Breast epithelium (tissue), 4 donors: Measurements from ENCODE around the gene GSDMA. TPM values are rescaled to one million over a fixed set of nuclear protein-coding genes. Genes with fewer than 3 reads are reported as not detected.

Experiments used
- DNase-seq, 2 donors: peaks; one replicate each; pipeline ENCODE4 v3.0.0-alpha.2; 2019; ENCODE audit warnings: low spot score in 2 of 2
- H3K27ac ChIP-seq, 2 donors: fragments of 200-600 bp; sonication (generic) in 1 of 2; one replicate each; pipeline ENCODE4 v1.5.1; 2016 to 2019; ENCODE audit warnings: mild to moderate bottlenecking in 1 of 2
- H3K27me3 ChIP-seq, 2 donors: fragments of 200-600 bp; sonication (generic) in 1 of 2; one replicate each; pipeline versions ENCODE4 v1.5.1 to v1.6.0; 2017 to 2019; ENCODE audit warnings: control low read depth in 1 of 2, mild to moderate bottlenecking in 1 of 2
- H3K36me3 ChIP-seq: fragments of 200-600 bp; one replicate; pipeline ENCODE4 v1.5.1; 2019
- H3K4me1 ChIP-seq, 2 donors: fragments of 200-600 bp; sonication (generic); one replicate each; pipeline ENCODE4 v1.5.1; 2016 to 2019; ENCODE audit warnings: control low read depth in 1 of 2
- H3K4me3 ChIP-seq, 3 donors: fragments of 200-600 bp; sonication (generic); 1 replicate in 2 of 3; 2 replicates in 1 of 3; pipeline ENCODE4 v1.5.1; 2016 to 2019; ENCODE audit warnings: mild to moderate bottlenecking in 3 of 3, moderate library complexity in 2 of 3
- H3K9me3 ChIP-seq, 2 donors: fragments of 200-600 bp; sonication (generic) in 1 of 2; one replicate each; pipeline ENCODE4 v1.5.1; 2016 to 2019; ENCODE audit warnings: control low read depth in 1 of 2
- CTCF ChIP-seq, 3 donors: fragments of 450-650 bp; IDR thresholded peaks; one replicate each; pipeline ENCODE4 v1.5.1; 2016 to 2017; ENCODE audit warnings: antibody characterized with exemption in 3 of 3, mild to moderate bottlenecking in 3 of 3, moderate library complexity in 3 of 3
- POLR2A ChIP-seq: fragments of 450-650 bp; IDR thresholded peaks from one replicate; pipeline ENCODE4 v1.6.1; 2016; ENCODE audit warnings: antibody characterized with exemption, mild to moderate bottlenecking, moderate library complexity
- POLR2AphosphoS5 ChIP-seq, 3 donors: sonication (generic); formaldehyde crosslinking; IDR thresholded peaks; one replicate each; pipeline ENCODE4 v1.6.1; 2017; ENCODE audit warnings: antibody characterized with exemption in 3 of 3
- intact Hi-C: fragments of 100-400 bp; cut with DNase I; formaldehyde crosslinking; loops from one replicate; pipeline ENCODE4 v1.15.1; 2023; ENCODE audit warnings: low total_unique reads
- total RNA-seq, 3 donors: library from RNA; depleted of rRNA; stranded (reverse); fragments of >200 nt; gene quantifications; one replicate each; pipeline ENCODE4 v1.1.0, GENCODE V29; 2016

Gene GSDMA
- 1 to 10 TPM in 1 of 3 donors, under 1 TPM in 1, not detected in 1; 0.44 to 3.4 TPM for total RNA-seq

- H3K4me1 ChIP-seq, result no peaks in the 10 kb centered on the region
- H3K4me3 ChIP-seq, result no peak within 1 kb of the TSS
- TF ChIP-seq CTCF (IDR thresholded peaks at IDR 0.05) (no peak), POLR2AphosphoS5 (IDR thresholded peaks at IDR 0.05) (no peak), POLR2A (no peak)
- no peaks in the 10 kb centered on the region for H3K27me3 ChIP-seq
- no peak within 1 kb of the TSS for H3K27ac ChIP-seq
- H3K36me3 ChIP-seq, result no peaks in the 10 kb centered on the region
- no peaks in the 10 kb centered on the region for H3K9me3 ChIP-seq
- DNase-seq, result no peak
- intact Hi-C loops, result no loop called here
Observed at GRCh38 chr17:39962642-39963220, at the start of gene GSDMA. TSS of gene GSDMA (plus strand) at chr17:39963004. CDS start at chr17:39965688, 2,684 bp downstream.

GRCh38 chr17:39913989-39914388, 48.8 kb upstream of the GSDMA start:
- Histone ChIP-seq H3K4me3 (no peak overlapping the region), H3K27ac (no peak overlapping the region), H3K36me3 (no peaks in the 10 kb centered on the region), H3K27me3 (no peaks in the 10 kb centered on the region), H3K9me3 (no peaks in the 10 kb centered on the region), H3K4me1 (no peaks in the 10 kb centered on the region)
- no peak for DNase-seq
- TF ChIP-seq CTCF (IDR thresholded peaks at IDR 0.05) (no peak), POLR2AphosphoS5 (IDR thresholded peaks at IDR 0.05) (no peak), POLR2A (no peak)
- intact Hi-C loops, result no loop called here

- H3K36me3 ChIP-seq, result no peaks in the 10 kb centered on the region
- no peak overlapping the region for H3K27ac ChIP-seq
- H3K4me3 ChIP-seq, result no peak overlapping the region
- intact Hi-C loops, result no loop called here
- no peak for DNase-seq
- no peaks in the 10 kb centered on the region for H3K4me1 ChIP-seq
- TF ChIP-seq CTCF (IDR thresholded peaks at IDR 0.05) (no peak), POLR2A (no peak)
- H3K9me3 ChIP-seq, result no peaks in the 10 kb centered on the region
- no peaks in the 10 kb centered on the region for H3K27me3 ChIP-seq
Observed at GRCh38 chr17:39915559-39915958, 47.2 kb upstream of the GSDMA start.

GRCh38 chr17:39916918-39917317, 45.9 kb upstream of the GSDMA start:
- no peaks in the 10 kb centered on the region for H3K36me3 ChIP-seq
- no peaks in the 10 kb centered on the region for H3K9me3 ChIP-seq
- H3K4me3 ChIP-seq, result no peak overlapping the region
- H3K4me1 ChIP-seq, result no peaks in the 10 kb centered on the region
- intact Hi-C loops, result no loop called here
- DNase-seq, result no peak
- TF ChIP-seq CTCF (IDR thresholded peaks at IDR 0.05), result no peak
- TF ChIP-seq POLR2AphosphoS5 (IDR thresholded peaks at IDR 0.05), result no peak
- TF ChIP-seq POLR2A, result no peak
- no peak overlapping the region for H3K27ac ChIP-seq
- no peaks in the 10 kb centered on the region for H3K27me3 ChIP-seq

- Histone ChIP-seq H3K27ac (no peak overlapping the region), H3K4me3 (no peak overlapping the region), H3K27me3 (no peaks in the 10 kb centered on the region), H3K4me1 (peaks cover 2 to 4% of the 10 kb centered on the region in 2 donors), H3K36me3 (no peaks in the 10 kb centered on the region), H3K9me3 (no peaks in the 10 kb centered on the region)
- TF ChIP-seq POLR2A (no peak), POLR2AphosphoS5 (IDR thresholded peaks at IDR 0.05) (no peak), CTCF (IDR thresholded peaks at IDR 0.05) (no peak)
- intact Hi-C loops, result no loop called here
- DNase-seq, result no peak
Observed at GRCh38 chr17:39919087-39919683, 43.6 kb upstream of the GSDMA start.
